HepG2 (cell line): Measurements from ENCODE around the gene KIF2C. TPM values are rescaled to one million over a fixed set of nuclear protein-coding genes. Genes with fewer than 3 reads are reported as not detected.

Experiments used
- CHD4 ChIP-seq: fragments of 200-600 bp; sonication (generic); IDR thresholded peaks from 2 replicates; pipeline ENCODE4 v1.7.0; 2017; ENCODE audit warnings: mild to moderate bottlenecking, low read length, borderline replicate concordance
- DZIP1 ChIP-seq: sonication (generic); formaldehyde crosslinking; IDR thresholded peaks from 2 replicates; pipeline ENCODE4 v1.5.0; 2020; ENCODE audit warnings: mild to moderate bottlenecking, missing genetic modification reagents
- ELK4 ChIP-seq: sonication (generic); formaldehyde crosslinking; IDR thresholded peaks from 2 replicates; pipeline ENCODE4 v1.9.0; 2021; ENCODE audit warnings: missing genetic modification reagents, borderline replicate concordance
- GRHL1 ChIP-seq: sonication (generic); formaldehyde crosslinking; conservative IDR thresholded peaks from 2 replicates; pipeline ENCODE4 v1.8.0; 2022; ENCODE audit warnings: missing genetic modification reagents
- JUND ChIP-seq: sonication (generic); formaldehyde crosslinking; IDR thresholded peaks from 2 replicates; pipeline ENCODE4 v1.8.0; 2022; ENCODE audit warnings: mild to moderate bottlenecking, missing genetic modification reagents
- MLLT10 ChIP-seq: sonication (generic); formaldehyde crosslinking; IDR thresholded peaks from 2 replicates; pipeline ENCODE4 v1.4.0; 2020; ENCODE audit warnings: missing genetic modification reagents
- NR0B2 ChIP-seq: sonication (generic); formaldehyde crosslinking; IDR thresholded peaks from 2 replicates; pipeline ENCODE4 v1.4.0; 2020; ENCODE audit warnings: mild to moderate bottlenecking, missing genetic modification reagents
- NR2F2 ChIP-seq: IDR thresholded peaks from 2 replicates; pipeline ENCODE4 v1.6.1; 2012; ENCODE audit warnings: low read depth, inconsistent platforms, borderline replicate concordance
- PBX3 ChIP-seq: sonication (generic); formaldehyde crosslinking; IDR thresholded peaks from 2 replicates; pipeline ENCODE4 v1.8.1; 2023; ENCODE audit warnings: missing genetic modification reagents, inconsistent platforms, borderline replicate concordance
- TFAP4 ChIP-seq: sonication (generic); IDR thresholded peaks from 2 replicates; pipeline ENCODE4 v1.6.1; 2016; ENCODE audit warnings: low read depth, borderline replicate concordance
- ZBTB7A ChIP-seq: sonication (generic); formaldehyde crosslinking; IDR thresholded peaks from 2 replicates; pipeline ENCODE4 v1.8.0; 2022; ENCODE audit warnings: mild to moderate bottlenecking, missing genetic modification reagents
- ZC3H13 ChIP-seq: sonication (generic); formaldehyde crosslinking; IDR thresholded peaks from 2 replicates; pipeline ENCODE4 v1.8.1; 2023; ENCODE audit warnings: mild to moderate bottlenecking, missing genetic modification reagents, moderate library complexity
- ZKSCAN8 ChIP-seq: IDR thresholded peaks from 2 replicates; pipeline ENCODE4 v1.6.1; 2016; ENCODE audit warnings: borderline replicate concordance, missing genetic modification reagents, missing compliant biosample characterization
- ZNF12 ChIP-seq: sonication (generic); formaldehyde crosslinking; IDR thresholded peaks from 2 replicates; pipeline ENCODE4 v1.5.0; 2020; ENCODE audit warnings: missing genetic modification reagents
- ZNF230 ChIP-seq: sonication (generic); formaldehyde crosslinking; IDR thresholded peaks from 2 replicates; pipeline ENCODE4 v1.4.0; 2020; ENCODE audit warnings: mild to moderate bottlenecking, missing genetic modification reagents
- ZNF329 ChIP-seq: sonication (generic); formaldehyde crosslinking; IDR thresholded peaks from 2 replicates; pipeline ENCODE4 v1.9.0; 2021; ENCODE audit warnings: low read depth, mild to moderate bottlenecking, missing genetic modification reagents
- ZNF331 ChIP-seq: sonication (generic); formaldehyde crosslinking; IDR thresholded peaks from 2 replicates; pipeline ENCODE4 v1.4.0; 2020; ENCODE audit warnings: missing genetic modification reagents
- ZNF33B ChIP-seq: sonication (generic); formaldehyde crosslinking; IDR thresholded peaks from 2 replicates; pipeline ENCODE4 v1.5.1; 2020; ENCODE audit warnings: mild to moderate bottlenecking, missing genetic modification reagents
- ZNF496 ChIP-seq: sonication (generic); formaldehyde crosslinking; IDR thresholded peaks from 2 replicates; pipeline ENCODE4 v1.8.1; 2023; ENCODE audit warnings: mild to moderate bottlenecking, moderate library complexity, missing genetic modification reagents; ENCODE audit not compliant: insufficient replicate concordance
- ZNF670 ChIP-seq: sonication (generic); formaldehyde crosslinking; IDR thresholded peaks from 2 replicates; pipeline ENCODE4 v1.8.0; 2022; ENCODE audit warnings: mild to moderate bottlenecking, missing genetic modification reagents, borderline replicate concordance
- polyA plus RNA-seq, 8 experiments: library from polyadenylated mRNA; depleted of rRNA in 3 of 8; stranded (reverse) in 7 of 8; unstranded in 1 of 8; fragments of >200 nt; fragmentation: Illumina TruSeq in 4 of 8; extraction: Trizol in 4 of 8; gene quantifications; 2 replicates each; pipeline versions ENCODE4 v1.2.1 to v1.2.3, GENCODE V29; 2011 to 2016; ENCODE audit warnings: low read depth in 4 of 8, missing spikeins in 1 of 8, mixed read lengths in 1 of 8; ENCODE audit not compliant: insufficient read depth in 1 of 8
- total RNA-seq, 5 experiments: library from RNA; depleted of rRNA; stranded (reverse); fragments of >200 nt; fragmentation: Illumina TruSeq; extraction: Trizol; gene quantifications; 2 replicates each; pipeline ENCODE4 v1.2.3, GENCODE V29; 2016; ENCODE audit warnings: low read depth in 1 of 5

Gene KIF2C
- total and polyA plus RNA-seq, 2 of the 13 experiments (the other 11 are each of a cell fraction or from before 2014, with no cell fraction given), result 29.7 to 53.7 TPM

- TF ChIP-seq ZNF331 (CRISPR knock-in tag) (peak; percentile 77), GRHL1 (CRISPR knock-in tag) (no peak), ZNF670 (CRISPR knock-in tag) (peak; percentile 94), ZC3H13 (CRISPR knock-in tag) (no peak; the same call in 1 of the 2 replicates), ZKSCAN8 (CRISPR knock-in tag) (peak; percentile 55; the same call in 1 of the 2 replicates), TFAP4 (peak; percentile 71; the same call in 1 of the 2 replicates), ZNF230 (CRISPR knock-in tag) (peak; percentile 86; the same call in 1 of the 2 replicates), NR0B2 (0 out of 2 replicates have a peak, but pooled peaks have one; percentile 22), CHD4 (peak; percentile 69; the same call in 1 of the 2 replicates), ZNF329 (no peak), NR2F2 (peak; percentile 78), PBX3 (peak; percentile 77), ZNF12 (no peak), ZNF496 (no peak), ZBTB7A (peak; percentile 100), ZNF33B (CRISPR knock-in tag) (no peak), MLLT10 (CRISPR knock-in tag) (no peak), DZIP1 (CRISPR knock-in tag) (no peak), ELK4 (CRISPR knock-in tag) (no peak), JUND (CRISPR knock-in tag) (peak; percentile 15; the same call in 1 of the 2 replicates)
Observed at GRCh38 chr1:44775078-44775929, 35.7 kb downstream of the KIF2C start, which contains the start of gene RPS8 (continued).
